ENCODE results near the gene DOCK1. TPM values are rescaled to one million over a fixed set of nuclear protein-coding genes. Genes with fewer than 3 reads are reported as not detected.
A peak's percentile ranks its signal among the peaks of the same experiment; 100 is the strongest.
"Not testable (repeated sequence)": the region's sequence is repeated elsewhere in the genome, so short reads cannot be mapped to it uniquely, and the experiment has no call there.

Gene DOCK1
- 50.8 and 60.4 TPM in 2 replicates for total RNA-seq (2014; rRNA removed; shearing (Covaris generic))

DNA sequence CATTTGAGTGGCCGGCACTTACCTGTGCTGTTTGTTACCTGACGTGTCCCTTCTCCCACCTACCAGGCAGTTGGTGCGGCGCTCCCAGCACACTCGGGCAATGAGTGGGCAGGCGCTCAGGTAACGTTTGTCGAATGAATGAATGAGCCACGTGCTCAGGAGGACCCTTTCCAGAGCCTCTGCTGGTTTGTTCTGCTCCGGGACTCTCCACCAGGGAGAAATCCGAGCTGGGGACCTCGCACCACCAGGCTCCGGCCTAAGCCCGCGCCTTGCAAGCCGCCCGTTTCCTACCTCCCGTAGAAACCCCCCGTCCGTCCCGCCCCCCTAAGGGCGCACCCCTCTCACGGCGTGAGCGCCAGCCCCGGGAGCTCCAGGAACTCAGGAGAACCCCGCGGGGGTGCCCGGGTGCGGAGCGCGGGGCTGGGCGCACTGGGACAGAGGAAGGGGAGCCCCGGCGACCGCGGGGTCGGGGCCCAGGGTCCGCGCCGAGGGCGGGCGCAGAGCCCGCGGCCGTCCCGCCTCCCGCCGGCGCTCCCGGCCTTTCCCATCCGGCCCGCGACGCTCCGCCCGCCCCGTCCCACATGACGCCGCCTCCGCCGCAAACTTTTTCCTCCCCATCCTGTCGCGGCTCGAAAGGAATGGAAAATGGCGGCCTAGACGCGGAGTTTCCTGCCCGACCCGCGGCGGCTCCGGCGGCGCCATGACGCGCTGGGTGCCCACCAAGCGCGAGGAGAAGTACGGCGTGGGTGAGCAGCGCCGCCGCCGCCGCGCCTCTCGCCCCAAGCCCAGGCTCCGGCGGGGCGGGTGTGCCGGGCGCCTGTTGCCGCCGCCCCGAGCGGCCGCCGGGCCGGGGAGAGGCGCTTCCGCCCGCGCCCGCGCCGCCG lies at the start of gene DOCK1:
Gene DOCK1, plus strand, starts transcription at position 611 of the 884 bp plus-strand sequence. Its CDS starts 90 bp downstream, at position 701.
- H3K4me3 ChIP-seq: peak within 1 kb of the TSS; percentile 92
- peaks cover 20% of the 10 kb centered on the region for H3K36me3 ChIP-seq
- peaks cover 59% of the 10 kb centered on the region for H3K4me1 ChIP-seq (replicated peaks)
- peak within 1 kb of the TSS; percentile 93 for H3K27ac ChIP-seq
- peak; percentile 72 to 83 for DNase-seq (ENCODE audit: low read depth in 1 of 2, low spot score in 2 of 2)
- H3K9me3 ChIP-seq (replicated peaks): peaks cover 9% of the 10 kb centered on the region; the same call in 1 of the 2 replicates
- H3K27me3 ChIP-seq (replicated peaks): no peaks in the 10 kb centered on the region

DNA sequence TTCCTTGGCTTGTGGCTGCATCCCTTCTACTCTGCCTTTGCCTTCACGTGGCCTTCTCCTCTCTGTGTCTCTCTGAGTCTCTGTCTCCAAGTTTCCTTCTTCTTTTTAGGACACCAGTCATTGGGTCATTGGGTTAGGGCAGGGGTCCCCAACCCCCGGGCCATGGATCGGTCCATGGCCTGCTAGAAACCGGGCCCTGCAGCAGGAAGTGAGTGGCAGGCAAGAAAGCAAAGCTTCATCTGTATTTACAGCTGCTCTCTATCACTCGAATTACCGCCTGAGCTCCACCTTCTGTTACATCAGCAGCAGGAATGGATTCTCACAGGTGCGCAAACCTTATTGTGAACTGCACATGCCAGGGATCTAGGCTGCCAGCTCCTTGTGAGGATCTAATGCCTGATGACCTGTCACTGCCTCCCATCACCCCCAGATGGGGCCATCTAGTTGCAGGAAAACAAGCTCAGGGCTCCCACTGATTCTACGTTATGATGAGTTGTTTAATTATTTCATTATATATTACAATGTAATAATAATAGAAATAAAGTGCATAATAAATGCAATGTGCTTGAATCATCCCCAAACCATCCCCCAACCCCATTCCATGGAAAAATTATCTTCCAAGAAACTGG lies 47.9 kb upstream of the DOCK1 start:
- H3K27me3 ChIP-seq (replicated peaks): no peaks in the 10 kb centered on the region
- H3K4me3 ChIP-seq: no peak overlapping the region
- no peaks in the 10 kb centered on the region for H3K36me3 ChIP-seq
- H3K9me3 ChIP-seq (replicated peaks): 0 out of 2 replicates have a peak, but pooled peaks cover 5% of the 10 kb centered on the region
- no peak overlapping the region for H3K27ac ChIP-seq
- H3K4me1 ChIP-seq (replicated peaks): no peaks in the 10 kb centered on the region
- no peak for DNase-seq (ENCODE audit: low read depth in 1 of 2, low spot score in 2 of 2)

DNA sequence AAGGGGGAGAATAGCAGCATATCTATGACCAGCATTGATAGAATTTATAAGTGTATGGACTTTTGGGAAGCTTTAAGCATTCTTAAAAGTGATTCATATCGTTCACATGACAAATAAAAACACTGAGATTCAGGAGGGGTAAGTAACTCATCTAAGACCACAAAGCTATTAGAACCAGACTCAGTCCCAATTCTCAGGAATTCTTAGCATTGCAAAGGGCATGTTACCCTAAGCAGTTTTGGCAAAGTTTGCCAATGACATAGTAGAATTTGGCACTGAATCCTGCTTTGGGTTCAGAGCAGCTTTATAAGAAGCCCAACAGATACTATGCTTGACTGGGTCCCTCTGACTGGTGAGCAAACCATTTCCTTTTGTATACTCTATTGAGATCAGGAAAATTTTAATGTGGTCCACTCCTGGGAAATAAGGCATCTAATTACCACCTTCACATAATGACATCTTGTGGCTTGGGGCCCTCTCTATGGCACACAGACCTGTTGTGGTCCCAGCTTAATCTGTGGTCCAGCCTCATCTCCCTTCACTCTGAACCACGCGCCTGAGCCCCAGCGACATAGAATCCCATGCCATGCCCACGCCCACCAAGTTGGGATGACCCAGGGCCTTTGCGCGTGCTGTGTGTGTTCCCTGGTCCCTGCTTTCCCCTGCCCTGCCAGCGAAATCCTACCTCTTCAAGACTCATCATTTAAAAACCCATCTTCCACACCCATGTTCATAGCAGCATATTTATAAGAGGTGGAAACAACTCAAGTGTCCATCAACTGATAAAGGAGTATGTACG lies 37.5 kb upstream of the DOCK1 start:
- Histone ChIP-seq H3K4me1 (replicated peaks) (no peaks in the 10 kb centered on the region), H3K4me3 (no peak overlapping the region), H3K9me3 (replicated peaks) (no peaks in the 10 kb centered on the region; the same call in 1 of the 2 replicates), H3K27me3 (replicated peaks) (0 out of 2 replicates have a peak, but pooled peaks cover 3% of the 10 kb centered on the region), H3K36me3 (no peaks in the 10 kb centered on the region), H3K27ac (no peak overlapping the region)
- DNase-seq (ENCODE audit: low read depth in 1 of 2, low spot score in 2 of 2): no peak

DNA sequence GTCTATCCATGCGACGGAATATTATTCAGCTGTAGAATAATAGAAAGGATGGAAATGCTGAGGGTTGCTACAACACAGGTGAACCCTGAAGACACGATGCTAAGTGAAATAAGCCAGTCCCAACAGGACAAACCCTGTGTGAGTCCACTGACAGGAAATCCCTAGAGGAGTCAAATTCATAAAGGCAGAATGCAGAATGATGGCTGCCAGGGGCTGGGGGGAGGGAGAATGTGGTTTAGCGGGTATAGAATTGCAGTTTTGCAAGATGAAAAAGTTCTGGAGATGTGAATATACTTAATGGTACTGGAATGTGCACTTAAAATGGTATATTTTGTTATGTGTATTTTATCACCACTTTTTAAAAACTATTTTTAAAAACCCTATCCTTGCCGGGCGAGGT lies 36.9 kb upstream of the DOCK1 start:
- Histone ChIP-seq H3K4me1 (replicated peaks) (no peaks in the 10 kb centered on the region), H3K27ac (no peak overlapping the region), H3K27me3 (replicated peaks) (0 out of 2 replicates have a peak, but pooled peaks cover 3% of the 10 kb centered on the region), H3K4me3 (no peak overlapping the region), H3K9me3 (replicated peaks) (no peaks in the 10 kb centered on the region; the same call in 1 of the 2 replicates), H3K36me3 (no peaks in the 10 kb centered on the region)
- DNase-seq (ENCODE audit: low read depth in 1 of 2, low spot score in 2 of 2): no peak

DNA sequence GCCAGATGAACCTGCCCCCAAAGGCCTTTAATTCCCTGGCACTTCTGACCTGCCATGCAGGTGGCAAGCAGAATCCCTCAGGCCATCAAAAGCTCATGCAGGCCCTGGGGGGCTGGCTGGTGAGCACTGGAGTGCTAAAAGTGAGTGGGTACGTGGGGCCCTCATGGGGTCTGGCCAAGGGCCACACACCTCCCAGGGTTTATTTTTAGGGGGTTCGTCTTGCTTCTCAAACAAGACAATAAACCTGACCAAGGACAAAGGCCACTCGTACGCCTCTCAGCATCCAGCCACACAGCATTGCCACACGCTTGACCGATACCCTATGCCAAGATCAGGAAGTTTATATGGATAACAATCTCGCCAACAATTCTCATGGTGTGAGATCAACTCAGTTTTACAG lies 33.1 kb upstream of the DOCK1 start:
- Histone ChIP-seq H3K27ac (no peak overlapping the region), H3K4me3 (no peak overlapping the region), H3K36me3 (no peaks in the 10 kb centered on the region), H3K27me3 (replicated peaks) (0 out of 2 replicates have a peak, but pooled peaks cover 5% of the 10 kb centered on the region), H3K4me1 (replicated peaks) (no peaks in the 10 kb centered on the region), H3K9me3 (replicated peaks) (no peaks in the 10 kb centered on the region; the same call in 1 of the 2 replicates)
- DNase-seq (ENCODE audit: low read depth in 1 of 2, low spot score in 2 of 2): no peak

DNA sequence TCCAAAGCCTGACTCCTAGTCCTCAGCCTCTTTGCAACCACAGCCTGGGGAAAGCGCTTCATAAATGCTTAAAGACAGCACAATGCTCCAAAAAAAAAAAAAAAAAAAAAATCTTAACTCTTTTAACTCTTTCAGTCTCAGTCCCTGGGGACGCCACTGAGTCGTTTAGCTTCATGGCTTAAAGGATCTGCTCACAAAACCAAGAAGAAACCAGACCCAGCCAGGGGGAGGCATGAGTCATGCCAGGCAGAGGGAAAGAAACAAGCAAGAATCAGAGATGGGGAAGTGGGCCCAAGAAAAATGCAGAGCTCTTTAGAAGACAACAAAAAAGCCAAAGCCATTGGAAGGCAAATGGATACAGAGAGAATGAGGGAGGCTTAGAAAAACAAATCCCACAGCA lies 32.5 kb upstream of the DOCK1 start:
- no peak for DNase-seq (ENCODE audit: low read depth in 1 of 2, low spot score in 2 of 2)
- no peaks in the 10 kb centered on the region; the same call in 1 of the 2 replicates for H3K9me3 ChIP-seq (replicated peaks)
- no peak overlapping the region for H3K4me3 ChIP-seq
- no peaks in the 10 kb centered on the region for H3K4me1 ChIP-seq (replicated peaks)
- H3K27ac ChIP-seq: no peak overlapping the region
- H3K36me3 ChIP-seq: no peaks in the 10 kb centered on the region
- 0 out of 2 replicates have a peak, but pooled peaks cover 5% of the 10 kb centered on the region for H3K27me3 ChIP-seq (replicated peaks)

DNA sequence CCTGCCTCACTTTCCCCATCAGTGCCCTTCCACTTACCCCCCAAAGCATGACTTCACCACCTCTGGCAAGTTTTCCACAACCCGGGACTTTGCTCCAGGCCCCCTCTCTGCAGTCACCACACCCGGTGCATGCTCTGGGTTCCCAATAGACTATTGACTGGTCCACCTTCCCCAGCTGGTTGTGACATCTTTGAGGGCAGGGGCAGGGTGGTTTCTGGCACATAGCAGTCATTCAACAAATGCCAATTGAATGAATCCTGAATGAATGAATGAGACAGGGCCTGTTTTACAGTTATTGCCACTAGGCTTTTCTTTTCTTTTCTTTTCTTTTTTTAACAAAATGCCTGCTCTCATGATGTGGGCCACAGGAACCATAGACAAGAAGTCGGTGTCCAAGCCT lies 28.8 kb upstream of the DOCK1 start:
- no peak for DNase-seq (ENCODE audit: low read depth in 1 of 2, low spot score in 2 of 2)
- Histone ChIP-seq H3K36me3 (no peaks in the 10 kb centered on the region), H3K9me3 (replicated peaks) (no peaks in the 10 kb centered on the region), H3K27ac (no peak overlapping the region), H3K4me3 (no peak overlapping the region), H3K27me3 (replicated peaks) (0 out of 2 replicates have a peak, but pooled peaks cover 2% of the 10 kb centered on the region), H3K4me1 (replicated peaks) (no peaks in the 10 kb centered on the region)

DNA sequence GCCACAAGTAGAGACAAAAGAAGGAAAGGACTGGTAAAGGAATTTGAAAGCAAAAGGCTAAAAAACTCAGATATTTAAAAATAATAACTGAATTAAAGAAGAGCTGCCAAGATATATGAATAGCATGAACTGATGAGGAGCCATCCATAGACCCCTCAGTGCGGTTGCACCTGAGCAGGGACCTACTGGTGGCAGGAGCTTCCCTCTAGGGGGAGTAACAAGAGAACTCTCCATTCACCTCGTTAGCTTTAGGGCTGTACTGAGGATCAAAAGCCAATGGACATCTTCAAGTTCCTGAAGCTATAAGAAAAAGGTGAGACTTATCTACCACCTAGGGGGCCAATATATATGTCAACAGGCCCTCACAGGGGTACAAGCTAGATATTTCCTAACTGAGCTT lies 27.8 kb upstream of the DOCK1 start:
- H3K36me3 ChIP-seq: no peaks in the 10 kb centered on the region
- no peak overlapping the region for H3K27ac ChIP-seq
- H3K4me3 ChIP-seq: no peak overlapping the region
- H3K4me1 ChIP-seq (replicated peaks): no peaks in the 10 kb centered on the region
- no peaks in the 10 kb centered on the region for H3K9me3 ChIP-seq (replicated peaks)
- H3K27me3 ChIP-seq (replicated peaks): 0 out of 2 replicates have a peak, but pooled peaks cover 2% of the 10 kb centered on the region
- no peak for DNase-seq (ENCODE audit: low read depth in 1 of 2, low spot score in 2 of 2)

DNA sequence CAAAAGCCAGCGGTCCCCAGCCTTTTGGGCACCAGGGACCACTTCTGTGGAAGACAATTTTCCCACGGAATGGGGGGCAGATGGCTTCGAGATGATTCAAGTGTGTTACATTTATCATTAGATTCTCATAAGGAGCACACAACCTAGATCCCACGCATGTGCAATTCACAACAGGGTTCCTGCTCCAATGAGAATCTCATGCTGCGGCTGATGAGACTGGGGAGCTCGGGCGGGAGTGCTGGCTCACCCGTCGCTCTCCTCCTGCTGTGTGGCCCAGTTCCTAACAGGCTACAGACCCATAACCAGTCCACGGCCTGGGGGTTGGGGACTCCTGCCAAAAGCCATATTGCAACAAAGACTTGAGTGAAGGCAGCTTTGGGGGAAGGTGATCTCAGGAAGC lies 26.6 kb upstream of the DOCK1 start:
- no peak for DNase-seq (ENCODE audit: low read depth in 1 of 2, low spot score in 2 of 2)
- H3K4me3 ChIP-seq: no peak overlapping the region
- H3K27me3 ChIP-seq (replicated peaks): 0 out of 2 replicates have a peak, but pooled peaks cover 2% of the 10 kb centered on the region
- no peaks in the 10 kb centered on the region for H3K9me3 ChIP-seq (replicated peaks)
- H3K4me1 ChIP-seq (replicated peaks): no peaks in the 10 kb centered on the region
- H3K27ac ChIP-seq: no peak overlapping the region
- no peaks in the 10 kb centered on the region for H3K36me3 ChIP-seq

DNA sequence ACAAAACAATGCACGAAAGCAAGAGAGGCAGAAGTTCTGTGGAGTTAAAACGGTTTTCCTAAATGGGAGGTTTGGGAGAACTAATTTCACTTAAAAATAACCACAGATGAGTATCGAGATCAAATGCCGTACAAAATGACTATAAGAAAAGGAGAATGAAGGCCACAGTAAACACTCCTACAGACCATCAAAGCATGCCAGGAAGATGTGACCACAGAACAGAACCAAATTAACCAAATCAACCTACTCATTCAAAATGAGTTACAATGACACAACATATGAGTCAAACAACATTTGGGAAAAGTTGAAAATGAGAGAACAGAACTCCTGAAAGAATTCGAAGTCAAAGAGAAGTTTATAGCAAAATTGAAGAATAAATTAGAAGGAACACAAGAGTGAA lies 24.3 kb upstream of the DOCK1 start:
- no peak for DNase-seq (ENCODE audit: low read depth in 1 of 2, low spot score in 2 of 2)
- no peaks in the 10 kb centered on the region for H3K36me3 ChIP-seq
- no peak overlapping the region for H3K4me3 ChIP-seq
- 0 out of 2 replicates have a peak, but pooled peaks cover 2% of the 10 kb centered on the region for H3K27me3 ChIP-seq (replicated peaks)
- H3K27ac ChIP-seq: no peak overlapping the region
- H3K4me1 ChIP-seq (replicated peaks): no peaks in the 10 kb centered on the region
- H3K9me3 ChIP-seq (replicated peaks): no peaks in the 10 kb centered on the region

DNA sequence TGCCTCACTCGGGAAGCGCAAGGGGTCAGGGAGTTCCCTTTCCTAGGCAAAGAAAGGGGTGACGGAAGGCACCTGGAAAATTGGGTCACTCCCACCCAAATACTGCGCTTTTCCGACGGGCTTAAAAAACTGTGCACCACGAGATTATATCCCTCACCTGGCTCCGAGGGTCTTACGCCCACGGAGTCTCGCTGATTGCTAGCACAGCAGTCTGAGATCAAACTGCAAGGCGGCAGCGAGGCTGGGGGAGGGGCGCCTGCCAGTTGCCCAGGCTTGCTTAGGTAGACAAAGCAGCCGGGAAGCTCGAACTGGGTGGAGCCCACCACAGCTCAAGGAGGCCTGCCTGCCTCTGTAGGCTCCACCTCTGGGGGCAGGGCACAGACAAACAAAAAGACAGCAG lies 23.2 kb upstream of the DOCK1 start:
- H3K4me3 ChIP-seq; H3K27ac ChIP-seq; H3K4me1 ChIP-seq (replicated peaks); H3K36me3 ChIP-seq; H3K9me3 ChIP-seq (replicated peaks); H3K27me3 ChIP-seq (replicated peaks); DNase-seq (ENCODE audit: low read depth in 1 of 2, low spot score in 2 of 2): not testable (repeated sequence)

DNA sequence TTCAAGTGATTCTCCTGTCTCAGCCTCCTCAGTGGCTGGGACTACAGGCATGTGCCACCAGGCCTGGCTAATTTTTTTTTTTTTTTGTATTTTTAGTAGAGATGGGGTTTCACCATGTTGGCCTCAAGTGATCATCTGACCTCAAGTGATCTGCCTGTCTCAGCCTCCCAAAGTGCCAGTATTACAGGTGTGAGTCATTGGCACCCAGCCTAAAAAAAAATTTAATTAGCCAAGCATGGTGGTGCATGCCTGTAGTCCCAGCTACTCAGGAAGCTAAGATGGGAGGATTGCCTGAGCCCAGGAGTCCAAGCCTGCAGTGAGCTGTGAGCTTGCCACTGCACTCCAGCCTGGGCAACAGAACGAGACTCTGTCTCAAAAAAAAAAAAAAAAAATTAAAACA lies 16.8 kb upstream of the DOCK1 start:
- not testable (repeated sequence) for H3K4me1 ChIP-seq (replicated peaks); H3K36me3 ChIP-seq; H3K27me3 ChIP-seq (replicated peaks); H3K27ac ChIP-seq; DNase-seq (ENCODE audit: low read depth in 1 of 2, low spot score in 2 of 2); H3K9me3 ChIP-seq (replicated peaks); H3K4me3 ChIP-seq

DNA sequence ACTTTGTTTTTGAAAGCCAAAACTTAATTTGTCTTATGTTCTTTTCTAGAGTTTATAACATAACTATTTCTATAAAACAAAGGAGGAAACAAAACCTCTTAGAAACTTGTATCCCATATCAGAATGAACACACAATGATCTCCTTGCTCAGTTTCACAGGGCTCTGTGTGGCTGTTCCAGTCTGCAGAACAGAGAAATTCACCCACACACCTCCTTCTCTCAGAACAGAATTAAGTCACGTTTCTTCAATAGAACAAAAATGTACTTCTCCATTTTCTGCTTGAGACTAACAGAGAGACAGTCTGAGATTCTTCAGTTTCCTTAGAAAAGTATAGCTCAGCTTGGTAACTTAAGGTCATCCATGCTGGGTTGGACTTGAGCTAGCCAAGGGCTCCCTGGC lies 15.8 kb upstream of the DOCK1 start:
- Histone ChIP-seq H3K27ac (no peak overlapping the region), H3K4me1 (replicated peaks) (no peaks in the 10 kb centered on the region), H3K36me3 (no peaks in the 10 kb centered on the region), H3K4me3 (no peak overlapping the region), H3K9me3 (replicated peaks) (no peaks in the 10 kb centered on the region), H3K27me3 (replicated peaks) (0 out of 2 replicates have a peak, but pooled peaks cover 4% of the 10 kb centered on the region)
- no peak for DNase-seq (ENCODE audit: low read depth in 1 of 2, low spot score in 2 of 2)
